Loucy (cell line): ENCODE results near the gene MYG1.

Source experiments
- H2AFZ ChIP-seq: fragments of 200-600 bp; sonication (generic); 2 replicates; pipeline ENCODE4 v1.6.0; 2016; ENCODE audit warnings: antibody characterized with exemption, mild to moderate bottlenecking, low read length, moderate library complexity
- H3F3A ChIP-seq: fragments of 200-600 bp; 2 replicates; pipeline ENCODE4 v1.6.0; 2016; ENCODE audit warnings: antibody characterized with exemption, low read depth, mild to moderate bottlenecking
- H3K27me3 ChIP-seq: fragments of 200-600 bp; sonication (generic); 2 replicates; pipeline ENCODE4 v1.6.1; 2014; ENCODE audit warnings: low read length, mild to moderate bottlenecking; ENCODE audit not compliant: insufficient read depth, poor library complexity, severe bottlenecking
- H3K36me3 ChIP-seq: fragments of 200-600 bp; sonication (generic); 2 replicates; pipeline ENCODE4 v1.6.1; 2016; ENCODE audit warnings: low read length; ENCODE audit not compliant: insufficient read depth
- H3K4me1 ChIP-seq: fragments of 200-600 bp; sonication (generic); 2 replicates; pipeline ENCODE4 v1.5.1; 2014; ENCODE audit warnings: low read length, mild to moderate bottlenecking; ENCODE audit not compliant: insufficient read depth, poor library complexity, severe bottlenecking
- H3K4me2 ChIP-seq: fragments of 200-600 bp; sonication (generic); 2 replicates; pipeline ENCODE4 v1.6.0; 2014; ENCODE audit warnings: antibody characterized with exemption, low read length, low read depth, mild to moderate bottlenecking; ENCODE audit not compliant: poor library complexity, severe bottlenecking
- H3K4me3 ChIP-seq: fragments of 200-600 bp; sonication (generic); 2 replicates; pipeline ENCODE4 v1.5.1; 2014; ENCODE audit warnings: low read length, mild to moderate bottlenecking, mixed read lengths; ENCODE audit not compliant: poor library complexity, severe bottlenecking
- H3K79me2 ChIP-seq: fragments of 200-600 bp; sonication (generic); 2 replicates; pipeline ENCODE4 v1.6.1; 2014; ENCODE audit warnings: low read length; ENCODE audit not compliant: insufficient read depth
- H3K9ac ChIP-seq: fragments of 200-600 bp; sonication (generic); 2 replicates; pipeline ENCODE4 v1.6.0; 2014; ENCODE audit warnings: mild to moderate bottlenecking, low read depth, low read length, moderate library complexity; ENCODE audit not compliant: poor library complexity, severe bottlenecking
- H3K9me2 ChIP-seq: fragments of 200-600 bp; sonication (generic); replicated peaks from 2 replicates; pipeline ENCODE4 v1.6.1; 2016; ENCODE audit warnings: low read depth, low read length, mixed read lengths
- H3K9me3 ChIP-seq: fragments of 200-600 bp; sonication (generic); 2 replicates; pipeline ENCODE4 v1.6.1; 2014; ENCODE audit warnings: mild to moderate bottlenecking, antibody characterized with exemption, low read length, low read depth; ENCODE audit not compliant: insufficient read depth
- H4K20me1 ChIP-seq: fragments of 200-600 bp; sonication (generic); 2 replicates; pipeline ENCODE4 v1.6.0; 2014; ENCODE audit warnings: antibody characterized with exemption, low read length, mild to moderate bottlenecking; ENCODE audit not compliant: insufficient read depth, poor library complexity, severe bottlenecking
- CTCF ChIP-seq: fragments of 200-600 bp; sonication (generic); conservative IDR thresholded peaks from 2 replicates; pipeline ENCODE4 v1.5.1; 2014; ENCODE audit warnings: mild to moderate bottlenecking, antibody characterized with exemption, low read length
- EZH2phosphoT487 ChIP-seq: fragments of 200-600 bp; IDR thresholded peaks from 2 replicates; pipeline ENCODE4 v1.6.1; 2018; ENCODE audit warnings: antibody characterized with exemption, mild to moderate bottlenecking, moderate library complexity, borderline replicate concordance

The MYG1 gene

DNA sequence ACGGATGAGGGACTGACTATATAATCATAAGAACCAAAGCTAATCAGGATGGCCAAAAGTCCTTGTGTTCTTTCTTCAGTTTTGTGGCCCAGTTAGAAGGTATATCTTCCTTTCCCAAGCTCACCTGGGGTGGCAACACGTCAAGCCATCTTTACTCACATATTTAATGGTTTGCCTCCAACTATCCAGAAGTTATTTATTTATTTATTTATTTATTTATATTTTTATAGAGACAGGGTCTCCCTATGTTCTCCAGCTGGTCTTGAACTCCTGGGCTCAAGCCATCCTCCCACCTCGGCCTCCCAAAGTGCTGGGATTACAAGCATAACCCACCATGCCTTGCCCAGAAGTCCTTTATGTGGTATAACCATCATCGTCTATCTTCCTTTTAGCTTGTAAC is 48.4 kb downstream of the MYG1 start:
- Histone ChIP-seq H3K79me2 (no peaks in the 10 kb centered on the region), H3F3A (no peaks in the 10 kb centered on the region), H3K4me1 (peaks cover 13% of the 10 kb centered on the region), H3K9ac (no peak overlapping the region), H3K4me3 (no peak overlapping the region), H2AFZ (no peak overlapping the region), H3K27me3 (no peaks in the 10 kb centered on the region), H4K20me1 (no peaks in the 10 kb centered on the region), H3K4me2 (no peak overlapping the region), H3K36me3 (no peaks in the 10 kb centered on the region), H3K9me2 (no peaks in the 10 kb centered on the region), H3K9me3 (no peaks in the 10 kb centered on the region)
- TF ChIP-seq CTCF (no peak), EZH2phosphoT487 (no peak)

- Histone ChIP-seq H3K9me3 (no peaks in the 10 kb centered on the region), H3K9ac (no peak overlapping the region), H3K9me2 (no peaks in the 10 kb centered on the region), H2AFZ (peak overlapping the region; percentile 67; the same call in 1 of the 2 replicates), H3F3A (no peaks in the 10 kb centered on the region), H3K4me3 (no peak overlapping the region), H3K4me2 (no peak overlapping the region), H3K79me2 (no peaks in the 10 kb centered on the region), H3K4me1 (no peaks in the 10 kb centered on the region), H3K27me3 (no peaks in the 10 kb centered on the region), H4K20me1 (no peaks in the 10 kb centered on the region), H3K36me3 (no peaks in the 10 kb centered on the region)
- TF ChIP-seq EZH2phosphoT487 (no peak), CTCF (peak; percentile 89)
Observed at GRCh38 chr12:53352331-53353256, 53.1 kb downstream of the MYG1 start.

DNA sequence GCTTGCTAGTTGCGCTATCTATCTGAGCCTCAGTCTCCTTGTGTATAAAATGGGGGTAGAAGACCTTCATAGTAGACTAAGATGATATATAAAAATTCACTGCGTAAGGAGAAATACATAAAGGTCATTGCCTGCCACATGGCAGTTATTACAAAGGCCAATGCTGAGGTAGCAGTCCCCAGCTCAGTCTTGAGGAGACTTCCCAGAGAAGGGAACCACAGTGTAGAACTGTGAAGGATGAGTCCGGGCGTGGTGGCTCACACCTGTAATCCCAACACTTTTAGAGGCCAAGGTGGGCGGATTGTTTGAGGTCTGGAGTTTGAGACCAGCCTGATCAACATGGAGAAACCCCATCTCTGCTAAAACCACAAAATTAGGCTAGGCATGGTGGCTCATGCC is 53.8 kb downstream of the MYG1 start:
- no peaks in the 10 kb centered on the region for H3K4me1 ChIP-seq
- no peaks in the 10 kb centered on the region for H3F3A ChIP-seq
- no peaks in the 10 kb centered on the region for H3K36me3 ChIP-seq
- H3K79me2 ChIP-seq, result no peaks in the 10 kb centered on the region
- peak overlapping the region; percentile 67; the same call in 1 of the 2 replicates for H2AFZ ChIP-seq
- no peak overlapping the region for H3K9ac ChIP-seq
- TF ChIP-seq CTCF (no peak), EZH2phosphoT487 (no peak)
- H3K9me3 ChIP-seq, result no peaks in the 10 kb centered on the region
- no peaks in the 10 kb centered on the region for H3K9me2 ChIP-seq
- no peaks in the 10 kb centered on the region for H4K20me1 ChIP-seq
- H3K4me2 ChIP-seq, result no peak overlapping the region
- H3K27me3 ChIP-seq, result no peaks in the 10 kb centered on the region
- H3K4me3 ChIP-seq, result no peak overlapping the region
